ENCODE measurements around the gene RHOF.

GRCh38 chr12:121839993-121840761 lies 46.7 kb upstream of the RHOF start:
- TF ChIP-seq POLR2A (IDR thresholded peaks at IDR 0.05) (no peak), CTCF (IDR thresholded peaks at IDR 0.05) (no peak)
